PC-3 (cell line): ENCODE data around the gene SRGAP3. TPM values are rescaled to one million over a fixed set of nuclear protein-coding genes. Genes with fewer than 3 reads are reported as not detected.

ENCODE experiments used
- ATAC-seq: fragments of 200-7000 bp; cut with Tn5 transposase; 2 replicates; pipeline ENCODE4 v1.9.1; 2020; ENCODE audit warnings: mild to moderate bottlenecking, moderate library complexity
- BruUV-seq: library from RNA; stranded (reverse); fragments of 400-500 nt; replicated peaks from 2 replicates; lab custom pipeline; 2021; lab: Mats Ljungman, UMichigan
- CTCF ChIA-PET: fragments of 300-600 bp; sonication (Branson Sonifier 250); formaldehyde crosslinking; loops from one replicate; lab custom pipeline; 2022; ENCODE audit warnings: antibody characterized with exemption; lab: Charles Lee
- POLR2A ChIA-PET: fragments of 300-600 bp; sonication (Branson Sonifier 250); formaldehyde crosslinking; loops from one replicate; lab custom pipeline; 2022; ENCODE audit warnings: antibody characterized with exemption; ENCODE audit not compliant: unreplicated experiment; lab: Charles Lee
- DNase-seq: peaks from one replicate; pipeline ENCODE4 v3.0.0-alpha.2; 2015
- H2AFZ ChIP-seq: fragments of 300-600 bp; sonication (generic); 2 replicates; pipeline ENCODE4 v1.6.0; 2016; ENCODE audit warnings: antibody characterized with exemption, low read length
- H3F3A ChIP-seq: fragments of 300-600 bp; sonication (generic); one replicate; pipeline ENCODE4 v1.6.0; 2017; ENCODE audit warnings: antibody characterized with exemption, low read length, control low read depth, mild to moderate bottlenecking; ENCODE audit not compliant: unreplicated experiment
- H3K27ac ChIP-seq: fragments of 300-600 bp; sonication (generic); 2 replicates; pipeline ENCODE4 v1.5.1; 2016; ENCODE audit warnings: mild to moderate bottlenecking, low read length
- H3K27me3 ChIP-seq: fragments of 300-600 bp; sonication (generic); 2 replicates; pipeline ENCODE4 v1.6.1; 2016; ENCODE audit warnings: low read length, mixed read lengths
- H3K36me3 ChIP-seq: fragments of 300-600 bp; sonication (generic); 2 replicates; pipeline ENCODE4 v1.6.1; 2016; ENCODE audit warnings: low read depth, mixed run types, low read length, mixed read lengths
- H3K4me1 ChIP-seq: fragments of 300-600 bp; sonication (generic); 2 replicates; pipeline ENCODE4 v1.5.1; 2016; ENCODE audit warnings: low read length; ENCODE audit not compliant: insufficient read depth
- H3K4me2 ChIP-seq: fragments of 300-600 bp; sonication (generic); 2 replicates; pipeline ENCODE4 v1.6.0; 2016; ENCODE audit warnings: low read length
- H3K4me3 ChIP-seq: fragments of 300-600 bp; sonication (generic); 2 replicates; pipeline ENCODE4 v1.5.1; 2016; ENCODE audit warnings: mild to moderate bottlenecking, low read length, mixed read lengths
- H3K79me2 ChIP-seq: fragments of 300-600 bp; sonication (generic); 2 replicates; pipeline ENCODE4 v1.6.1; 2017; ENCODE audit warnings: low read length, mixed read lengths
- H3K9ac ChIP-seq: fragments of 300-600 bp; sonication (generic); 2 replicates; pipeline ENCODE4 v1.6.0; 2016; ENCODE audit warnings: mild to moderate bottlenecking, low read length
- H3K9me2 ChIP-seq: fragments of 300-600 bp; sonication (generic); replicated peaks from 2 replicates; pipeline ENCODE4 v1.6.1; 2016; ENCODE audit warnings: mixed run types, low read length, mixed read lengths
- H3K9me3 ChIP-seq: fragments of 300-600 bp; sonication (generic); 2 replicates; pipeline ENCODE4 v1.6.1; 2016; ENCODE audit warnings: low read length, mixed read lengths
- H4K20me1 ChIP-seq: fragments of 300-600 bp; sonication (generic); 2 replicates; pipeline ENCODE4 v1.6.1; 2016; ENCODE audit warnings: low read length, mixed read lengths
- EZH2 ChIP-seq: fragments of 300-600 bp; sonication (generic); IDR thresholded peaks from one replicate; pipeline ENCODE4 v1.6.1; 2017; ENCODE audit warnings: antibody characterized with exemption, mild to moderate bottlenecking, low read length; ENCODE audit not compliant: unreplicated experiment
- EZH2phosphoT487 ChIP-seq: fragments of 300-600 bp; sonication (generic); IDR thresholded peaks from 2 replicates; pipeline ENCODE4 v1.6.1; 2018; ENCODE audit warnings: mild to moderate bottlenecking, antibody characterized with exemption, low read length, borderline replicate concordance
- intact Hi-C: fragments of 100-400 bp; cut with micrococcal nuclease; formaldehyde crosslinking; loops from 2 replicates; pipeline ENCODE4 v1.9.0; 2023
- total RNA-seq: library from RNA; depleted of rRNA; stranded (reverse); fragments of >200 nt; gene quantifications from 2 replicates; pipeline ENCODE4 v1.2.3, GENCODE V29; 2014
- TF ChIP-seq, protein P1 (sequence below): fragments of 300-600 bp; sonication (generic); conservative IDR thresholded peaks from 2 replicates; pipeline ENCODE4 v1.5.1; 2017; ENCODE audit warnings: antibody characterized with exemption, low read depth, mild to moderate bottlenecking, low read length

SRGAP3 gene
- total RNA-seq, 1 experiment from 2014 or later: 7.5 TPM

DNA sequence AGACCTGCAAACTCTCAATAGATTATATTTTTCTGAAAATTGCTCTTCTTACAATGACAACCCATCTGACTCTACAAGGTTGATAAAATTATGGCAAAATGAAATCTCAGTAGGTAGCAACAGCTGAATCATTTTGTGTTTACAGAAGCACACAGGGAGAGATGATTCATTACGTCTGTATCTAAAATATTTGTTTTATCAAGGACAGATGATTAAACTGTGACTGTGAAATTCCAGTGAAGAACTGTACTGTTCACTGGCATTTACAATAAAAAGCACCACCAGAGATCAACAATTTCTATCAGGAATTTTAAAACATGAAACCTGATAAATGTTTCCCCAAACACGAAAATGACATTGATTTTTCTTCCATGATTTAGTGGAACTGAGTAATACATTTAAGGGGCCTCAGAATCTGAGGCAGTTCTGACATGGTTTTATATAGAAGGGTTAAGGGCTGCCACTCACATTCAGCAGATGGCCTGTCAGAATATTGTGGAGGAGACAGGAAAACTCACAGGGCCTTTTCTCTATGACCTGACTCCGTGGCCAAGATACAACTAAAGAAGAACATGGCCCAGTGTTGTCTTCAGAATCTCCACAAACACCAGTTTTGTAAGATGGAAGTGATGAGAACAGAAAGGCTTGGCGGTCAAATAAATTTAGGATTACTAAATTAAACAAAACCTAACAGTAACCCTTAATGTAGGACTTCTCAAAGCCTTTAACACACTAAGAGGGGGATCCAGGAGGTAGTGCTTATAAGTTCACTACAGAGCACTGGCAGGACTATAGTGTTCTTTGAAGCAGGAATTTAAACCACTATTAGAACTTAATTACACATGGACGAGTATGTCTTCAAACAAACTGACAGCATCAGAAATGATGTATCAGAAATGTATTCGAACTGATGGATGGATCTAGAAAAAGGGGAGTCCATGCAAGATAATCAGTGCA, 312.1 kb downstream of the SRGAP3 start:
- peak overlapping the region; percentile 81 for H3K27ac ChIP-seq
- peaks cover 18% of the 10 kb centered on the region for H3K79me2 ChIP-seq
- H3K9me3 ChIP-seq: no peaks in the 10 kb centered on the region
- intact Hi-C loops: loop anchor here (1.0 to 2.0 kb wide), 5 partner anchors 26 to 255 kb away; partner anchors contain the start of genes OXTR and RAD18
- H3K27me3 ChIP-seq: no peaks in the 10 kb centered on the region
- peaks cover 12% of the 10 kb centered on the region for H3F3A ChIP-seq
- CTCF ChIA-PET: no interaction called here
- H4K20me1 ChIP-seq: 0 out of 2 replicates have a peak, but pooled peaks cover 5% of the 10 kb centered on the region
- peak overlapping the region; percentile 77 for H3K4me2 ChIP-seq
- H2AFZ ChIP-seq: no peak overlapping the region
- H3K4me3 ChIP-seq: peak overlapping the region; percentile 47
- no peaks in the 10 kb centered on the region for H3K9me2 ChIP-seq
- H3K9ac ChIP-seq: peak overlapping the region; percentile 17
- peaks cover 65% of the 10 kb centered on the region for H3K36me3 ChIP-seq
- H3K4me1 ChIP-seq: peaks cover 29% of the 10 kb centered on the region
- TSS peak; percentile 94 for BruUV-seq
- ATAC-seq (peak; percentile 95), DNase-seq (peak; percentile 92)
- TF ChIP-seq EZH2: no peak
- TF ChIP-seq, protein P1, sequence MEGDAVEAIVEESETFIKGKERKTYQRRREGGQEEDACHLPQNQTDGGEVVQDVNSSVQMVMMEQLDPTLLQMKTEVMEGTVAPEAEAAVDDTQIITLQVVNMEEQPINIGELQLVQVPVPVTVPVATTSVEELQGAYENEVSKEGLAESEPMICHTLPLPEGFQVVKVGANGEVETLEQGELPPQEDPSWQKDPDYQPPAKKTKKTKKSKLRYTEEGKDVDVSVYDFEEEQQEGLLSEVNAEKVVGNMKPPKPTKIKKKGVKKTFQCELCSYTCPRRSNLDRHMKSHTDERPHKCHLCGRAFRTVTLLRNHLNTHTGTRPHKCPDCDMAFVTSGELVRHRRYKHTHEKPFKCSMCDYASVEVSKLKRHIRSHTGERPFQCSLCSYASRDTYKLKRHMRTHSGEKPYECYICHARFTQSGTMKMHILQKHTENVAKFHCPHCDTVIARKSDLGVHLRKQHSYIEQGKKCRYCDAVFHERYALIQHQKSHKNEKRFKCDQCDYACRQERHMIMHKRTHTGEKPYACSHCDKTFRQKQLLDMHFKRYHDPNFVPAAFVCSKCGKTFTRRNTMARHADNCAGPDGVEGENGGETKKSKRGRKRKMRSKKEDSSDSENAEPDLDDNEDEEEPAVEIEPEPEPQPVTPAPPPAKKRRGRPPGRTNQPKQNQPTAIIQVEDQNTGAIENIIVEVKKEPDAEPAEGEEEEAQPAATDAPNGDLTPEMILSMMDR: no peak
- no peak for TF ChIP-seq EZH2phosphoT487
- POLR2A ChIA-PET: no interaction called here

DNA sequence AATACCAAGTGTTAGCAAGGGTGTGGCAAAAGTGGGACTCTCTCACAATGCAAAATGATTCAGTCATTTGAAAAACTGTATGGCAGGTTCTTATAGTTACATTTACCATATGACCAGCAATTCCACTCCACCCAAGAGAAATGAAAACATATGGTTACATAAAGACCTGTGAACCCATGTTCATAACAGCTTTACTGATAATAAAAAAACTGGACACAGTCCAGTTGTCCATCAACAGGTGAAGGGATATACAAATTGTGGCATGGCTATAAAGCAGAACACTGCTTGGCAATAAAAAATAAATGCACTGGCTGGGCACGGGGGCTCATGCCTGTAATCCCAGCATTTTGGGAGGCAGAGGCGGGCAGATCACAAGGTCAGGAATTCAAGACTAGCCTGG, 316.9 kb downstream of the SRGAP3 start:
- DNase-seq (no peak), ATAC-seq (no peak)
- Histone ChIP-seq H3K9me2 (no peaks in the 10 kb centered on the region), H3F3A (peaks cover 3% of the 10 kb centered on the region), H3K9ac (no peak overlapping the region), H2AFZ (no peak overlapping the region), H3K36me3 (peaks cover 43% of the 10 kb centered on the region), H3K4me3 (no peak overlapping the region), H3K79me2 (peaks cover 24% of the 10 kb centered on the region), H3K27me3 (no peaks in the 10 kb centered on the region), H3K9me3 (no peaks in the 10 kb centered on the region), H3K4me2 (no peak overlapping the region), H3K27ac (no peak overlapping the region), H3K4me1 (peaks cover 15% of the 10 kb centered on the region), H4K20me1 (0 out of 2 replicates have a peak, but pooled peaks cover 3% of the 10 kb centered on the region)
- no TSS peak for BruUV-seq
- no peak for TF ChIP-seq EZH2phosphoT487
- no peak for TF ChIP-seq EZH2
- TF ChIP-seq, protein P1: no peak
- ChIA-PET CTCF (no interaction called here), POLR2A (no interaction called here)
- intact Hi-C loops: no loop called here
